Erythroblast (primary cell): ENCODE measurements around the gene MMP12.

Source experiments
- GATA1 ChIP-seq: IDR thresholded peaks from 2 replicates; pipeline ENCODE4 v1.6.1; 2011; ENCODE audit warnings: low read depth, mild to moderate bottlenecking, control low read depth, low read length, moderate library complexity
- POLR2A ChIP-seq: IDR thresholded peaks from 2 replicates; pipeline ENCODE4 v1.6.1; 2011; ENCODE audit warnings: mild to moderate bottlenecking, low read length

DNA sequence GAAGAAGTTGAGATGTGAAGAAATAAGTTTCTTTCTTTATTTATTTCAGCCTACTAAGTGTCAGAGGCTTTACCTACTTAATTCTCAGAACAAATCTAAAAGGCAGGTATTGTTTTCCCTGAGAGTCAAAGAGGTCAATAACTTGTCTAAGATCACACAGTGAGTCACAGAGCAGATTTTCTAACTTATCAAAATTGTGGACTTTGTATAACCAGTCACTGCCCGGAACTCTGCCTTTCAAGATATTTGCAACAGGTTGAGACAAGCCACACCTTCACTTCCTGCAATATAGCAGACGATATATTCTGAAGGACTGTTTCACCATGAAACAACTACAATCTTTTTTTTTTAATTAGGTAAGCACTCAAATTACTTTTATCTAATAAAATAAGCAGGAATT lies 20.8 kb downstream of the MMP12 start:
- TF ChIP-seq POLR2A, result no peak
- no peak for TF ChIP-seq GATA1
